KMS-11 (cell line): ENCODE measurements around the gene PCIF1.
"Not testable (repeated sequence)": the region's sequence is repeated elsewhere in the genome, so short reads cannot be mapped to it uniquely, and the experiment has no call there.

Experiments
- H2AFZ ChIP-seq: fragments of 200-600 bp; sonication (generic); 2 replicates; pipeline ENCODE4 v1.6.1; 2016; ENCODE audit warnings: antibody characterized with exemption, mixed run types, low read depth
- H3K27ac ChIP-seq: fragments of 200-600 bp; sonication (generic); 2 replicates; pipeline ENCODE4 v1.6.1; 2016; ENCODE audit warnings: mild to moderate bottlenecking, mixed run types
- H3K27me3 ChIP-seq: fragments of 200-600 bp; sonication (generic); 2 replicates; pipeline ENCODE4 v1.6.1; 2017; ENCODE audit warnings: mild to moderate bottlenecking, low read depth, mixed run types, moderate library complexity; ENCODE audit not compliant: insufficient read depth
- H3K36me3 ChIP-seq: fragments of 200-600 bp; sonication (generic); 2 replicates; pipeline ENCODE4 v1.6.1; 2017; ENCODE audit warnings: mild to moderate bottlenecking, mixed run types; ENCODE audit not compliant: insufficient read depth
- H3K4me1 ChIP-seq: fragments of 200-600 bp; sonication (generic); 2 replicates; pipeline ENCODE4 v1.6.1; 2016; ENCODE audit warnings: mild to moderate bottlenecking, low read depth, mixed run types; ENCODE audit not compliant: poor library complexity, severe bottlenecking
- H3K4me2 ChIP-seq: fragments of 200-600 bp; sonication (generic); 2 replicates; pipeline ENCODE4 v1.7.0; 2016; ENCODE audit warnings: mild to moderate bottlenecking, mixed run types
- H3K4me3 ChIP-seq: fragments of 200-600 bp; sonication (generic); IDR thresholded peaks from 2 replicates; pipeline ENCODE4 v1.6.1; 2017; ENCODE audit warnings: low read depth, low read length, mixed read lengths; ENCODE audit not compliant: insufficient read depth
- H3K79me2 ChIP-seq: fragments of 200-600 bp; sonication (generic); 2 replicates; pipeline ENCODE4 v1.6.1; 2016; ENCODE audit warnings: low read depth, mixed run types; ENCODE audit not compliant: insufficient read depth
- H3K9ac ChIP-seq: fragments of 200-600 bp; sonication (generic); 2 replicates; pipeline ENCODE4 v1.6.1; 2016; ENCODE audit warnings: mild to moderate bottlenecking, mixed run types
- H4K20me1 ChIP-seq: fragments of 200-600 bp; sonication (generic); 2 replicates; pipeline ENCODE4 v1.6.1; 2016; ENCODE audit warnings: mild to moderate bottlenecking, mixed run types; ENCODE audit not compliant: insufficient read depth
- TF ChIP-seq, protein P1 (sequence below): fragments of 200-600 bp; sonication (generic); conservative IDR thresholded peaks from 2 replicates; pipeline ENCODE4 v1.6.1; 2017; ENCODE audit warnings: low read depth, mild to moderate bottlenecking, antibody characterized with exemption, low read length, moderate library complexity, mixed read lengths

The PCIF1 gene

DNA sequence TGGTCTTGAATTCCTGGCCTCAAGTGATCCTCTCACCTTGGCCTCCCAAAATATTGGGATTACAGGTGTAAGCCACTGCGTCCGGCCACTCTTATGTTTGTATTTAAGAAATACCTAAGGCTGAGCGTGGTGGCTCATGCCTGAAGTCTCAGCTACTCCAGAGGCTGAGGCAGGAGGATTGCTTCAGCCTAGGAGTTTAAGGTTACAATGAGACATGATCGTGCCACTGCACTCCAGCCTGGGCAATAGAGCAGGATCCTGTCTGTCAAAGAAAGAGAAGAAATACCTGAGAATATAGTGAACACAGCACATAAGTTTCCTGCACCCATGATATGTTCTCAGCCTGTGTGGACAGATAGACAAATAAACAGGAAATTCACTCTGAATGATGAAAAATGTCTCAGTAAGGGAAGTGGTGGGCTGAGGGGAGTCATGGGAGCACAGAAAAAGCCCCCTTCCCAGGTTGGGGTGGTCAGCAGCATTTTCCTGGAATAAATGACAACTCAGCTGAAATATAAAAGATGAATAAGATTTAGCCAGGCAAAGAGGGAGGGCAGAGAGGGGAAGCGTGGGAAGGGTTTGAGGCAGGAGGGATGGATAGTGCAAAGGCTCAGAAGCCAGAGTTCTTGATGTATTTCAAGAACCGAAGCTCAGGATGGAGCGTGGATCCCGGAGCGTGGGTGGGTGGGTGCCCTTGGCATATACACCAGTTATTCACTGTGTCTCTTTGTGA lies 60.4 kb downstream of the PCIF1 start:
- Histone ChIP-seq H3K4me2 (no peak overlapping the region), H3K4me3 (no peak overlapping the region), H3K27me3 (no peaks in the 10 kb centered on the region; the same call in 1 of the 2 replicates), H2AFZ (no peak overlapping the region), H4K20me1 (no peaks in the 10 kb centered on the region), H3K27ac (no peak overlapping the region), H3K36me3 (no peaks in the 10 kb centered on the region), H3K79me2 (no peaks in the 10 kb centered on the region), H3K9ac (no peak overlapping the region), H3K4me1 (peaks cover 7% of the 10 kb centered on the region)
- TF ChIP-seq, protein P1, sequence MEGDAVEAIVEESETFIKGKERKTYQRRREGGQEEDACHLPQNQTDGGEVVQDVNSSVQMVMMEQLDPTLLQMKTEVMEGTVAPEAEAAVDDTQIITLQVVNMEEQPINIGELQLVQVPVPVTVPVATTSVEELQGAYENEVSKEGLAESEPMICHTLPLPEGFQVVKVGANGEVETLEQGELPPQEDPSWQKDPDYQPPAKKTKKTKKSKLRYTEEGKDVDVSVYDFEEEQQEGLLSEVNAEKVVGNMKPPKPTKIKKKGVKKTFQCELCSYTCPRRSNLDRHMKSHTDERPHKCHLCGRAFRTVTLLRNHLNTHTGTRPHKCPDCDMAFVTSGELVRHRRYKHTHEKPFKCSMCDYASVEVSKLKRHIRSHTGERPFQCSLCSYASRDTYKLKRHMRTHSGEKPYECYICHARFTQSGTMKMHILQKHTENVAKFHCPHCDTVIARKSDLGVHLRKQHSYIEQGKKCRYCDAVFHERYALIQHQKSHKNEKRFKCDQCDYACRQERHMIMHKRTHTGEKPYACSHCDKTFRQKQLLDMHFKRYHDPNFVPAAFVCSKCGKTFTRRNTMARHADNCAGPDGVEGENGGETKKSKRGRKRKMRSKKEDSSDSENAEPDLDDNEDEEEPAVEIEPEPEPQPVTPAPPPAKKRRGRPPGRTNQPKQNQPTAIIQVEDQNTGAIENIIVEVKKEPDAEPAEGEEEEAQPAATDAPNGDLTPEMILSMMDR = no peak

GRCh38 chr20:45995495-45996097 lies 61.1 kb downstream of the PCIF1 start:
- H3K9ac ChIP-seq, H3K4me3 ChIP-seq, H3K36me3 ChIP-seq, H2AFZ ChIP-seq, H4K20me1 ChIP-seq, H3K27me3 ChIP-seq, H3K79me2 ChIP-seq, H3K4me1 ChIP-seq, H3K27ac ChIP-seq, H3K4me2 ChIP-seq: not testable (repeated sequence)

- Histone ChIP-seq H3K4me2 (no peak overlapping the region), H3K79me2 (no peaks in the 10 kb centered on the region), H3K4me1 (peaks cover 7% of the 10 kb centered on the region), H3K36me3 (no peaks in the 10 kb centered on the region), H3K9ac (no peak overlapping the region), H3K27ac (no peak overlapping the region), H3K4me3 (no peak overlapping the region), H4K20me1 (no peaks in the 10 kb centered on the region), H2AFZ (no peak overlapping the region), H3K27me3 (peaks cover 7% of the 10 kb centered on the region; the same call in 1 of the 2 replicates)
- TF ChIP-seq, protein P1 = no peak
These were observed 62.7 kb downstream of the PCIF1 start for GRCh38 chr20:45997187-45997586.
